ENCODE results near the gene MAGI1. TPM values are rescaled to one million over a fixed set of nuclear protein-coding genes. Genes with fewer than 3 reads are reported as not detected.

The MAGI1 gene
- 3.4 and 3.7 TPM in 2 replicates for total RNA-seq (2014; rRNA removed; shearing (Covaris generic); ENCODE audit: low replicate concordance)

DNA sequence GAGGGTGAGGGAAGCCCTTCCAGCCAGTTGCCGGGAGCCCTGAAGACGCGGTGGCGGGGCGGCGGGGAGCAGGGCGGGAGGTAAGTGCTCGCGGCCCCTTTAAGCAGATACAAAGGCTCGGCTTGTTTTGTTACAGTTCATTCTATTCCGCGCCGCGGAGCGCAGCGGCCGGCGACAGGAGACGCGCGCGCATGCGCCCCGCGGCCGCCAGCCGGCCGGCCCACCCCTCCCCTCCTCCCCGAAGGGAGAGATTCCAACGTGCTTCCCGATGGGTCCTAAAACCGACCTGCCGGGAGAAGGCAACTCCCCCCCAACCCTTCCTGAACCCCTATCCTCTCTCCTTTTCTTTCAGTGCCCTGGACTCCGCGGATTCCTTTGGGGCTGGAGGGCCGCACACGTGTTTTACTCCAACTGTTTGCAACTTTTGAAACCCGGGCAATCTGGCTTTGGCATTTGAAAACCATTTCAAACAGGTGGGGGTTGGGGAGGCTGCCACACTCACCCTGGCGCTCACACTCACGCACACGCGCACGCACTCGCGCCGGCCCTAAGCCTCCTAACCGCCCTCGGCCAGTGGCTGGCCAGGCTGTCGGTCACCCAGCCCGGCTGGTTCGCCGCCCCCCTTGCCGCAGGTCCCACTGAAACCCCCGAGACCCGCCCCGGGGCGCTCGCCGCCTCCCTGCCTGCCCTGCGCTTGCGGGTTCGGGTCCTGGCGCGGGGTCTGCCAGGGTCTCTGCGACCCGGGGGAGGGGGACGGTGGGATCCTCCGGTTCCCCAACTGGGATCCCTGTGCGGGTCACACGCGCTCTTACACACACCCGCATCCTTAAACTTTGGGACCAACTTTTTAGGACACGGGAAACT, at the start of gene MAGI1:
MAGI1 (minus strand) TSS at position 193 of the 864 bp plus-strand sequence. CDS start 610 bp downstream, outside the sequence.
- no peaks in the 10 kb centered on the region for H3K27me3 ChIP-seq
- no peaks in the 10 kb centered on the region for H3K36me3 ChIP-seq
- no peaks in the 10 kb centered on the region for H3K9me3 ChIP-seq
- H3K4me3 ChIP-seq, result peak within 1 kb of the TSS; percentile 62
- peak; percentile 85 for DNase-seq

DNA sequence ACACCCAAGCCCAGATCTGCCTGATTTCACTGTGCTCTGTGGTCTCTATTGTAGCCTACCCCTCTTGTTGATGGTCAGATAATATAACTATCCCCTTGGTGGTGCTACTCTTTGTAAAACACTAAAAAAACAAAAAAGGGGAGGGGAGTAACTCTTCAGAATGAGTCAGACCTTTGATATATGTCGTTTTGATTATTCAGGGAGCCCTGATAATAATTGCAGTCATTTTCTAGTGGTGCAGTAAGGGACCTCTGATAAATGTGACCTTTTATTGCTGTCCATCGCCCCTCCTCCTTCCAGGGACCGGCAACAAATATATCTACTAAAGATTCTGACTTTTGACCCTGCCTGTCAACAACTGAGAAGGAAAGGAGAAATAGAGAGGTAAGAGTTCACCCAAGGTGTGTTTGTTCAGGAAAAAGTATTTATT, 45.1 kb upstream of the MAGI1 start:
- Histone ChIP-seq H3K9me3 (no peaks in the 10 kb centered on the region), H3K27me3 (no peaks in the 10 kb centered on the region), H3K36me3 (no peaks in the 10 kb centered on the region), H3K4me3 (no peak overlapping the region)
- no peak for DNase-seq

GRCh38 chr3:66083096-66083678, 44.5 kb upstream of the MAGI1 start:
- Histone ChIP-seq H3K4me3 (no peak overlapping the region), H3K27me3 (no peaks in the 10 kb centered on the region), H3K9me3 (no peaks in the 10 kb centered on the region), H3K36me3 (no peaks in the 10 kb centered on the region)
- no peak for DNase-seq

DNA sequence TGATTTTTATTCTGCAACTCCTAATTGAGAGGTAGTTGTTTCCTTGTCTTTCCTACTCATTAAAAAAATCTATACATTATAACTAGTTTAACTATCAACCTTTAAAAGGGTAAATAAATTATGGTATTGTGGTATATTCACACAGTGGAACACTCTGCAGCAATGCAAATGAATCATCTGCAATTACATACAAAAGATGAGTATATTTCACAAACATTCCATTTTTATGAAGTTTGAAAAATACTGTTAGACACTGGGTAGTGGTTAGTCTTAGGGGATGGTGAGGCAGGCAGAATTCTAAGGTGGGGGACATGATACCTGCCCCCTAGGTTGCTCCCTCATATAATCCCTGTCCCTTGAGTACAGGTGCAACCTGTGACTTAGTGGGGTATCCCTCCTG, 44.0 kb upstream of the MAGI1 start:
- no peak overlapping the region for H3K4me3 ChIP-seq
- DNase-seq, result no peak

GRCh38 chr3:66080167-66080566, 41.4 kb upstream of the MAGI1 start:
- no peaks in the 10 kb centered on the region for H3K36me3 ChIP-seq
- no peaks in the 10 kb centered on the region for H3K9me3 ChIP-seq
- H3K4me3 ChIP-seq, result no peak overlapping the region
- no peaks in the 10 kb centered on the region for H3K27me3 ChIP-seq
- no peak for DNase-seq

More for the DNA sequence above, 44.0 kb upstream of the MAGI1 start:
- H3K27me3 ChIP-seq, result no peaks in the 10 kb centered on the region
- no peaks in the 10 kb centered on the region for H3K36me3 ChIP-seq
- no peaks in the 10 kb centered on the region for H3K9me3 ChIP-seq

- no peak overlapping the region for H3K4me3 ChIP-seq
- H3K36me3 ChIP-seq, result no peaks in the 10 kb centered on the region
- no peaks in the 10 kb centered on the region for H3K9me3 ChIP-seq
- H3K27me3 ChIP-seq, result no peaks in the 10 kb centered on the region
- DNase-seq, result no peak
Measured at GRCh38 chr3:66077973-66078372, 39.3 kb upstream of the MAGI1 start.

GRCh38 chr3:66076861-66077470, 38.2 kb upstream of the MAGI1 start:
- Histone ChIP-seq H3K4me3 (no peak overlapping the region), H3K27me3 (no peaks in the 10 kb centered on the region), H3K36me3 (no peaks in the 10 kb centered on the region), H3K9me3 (no peaks in the 10 kb centered on the region)
- DNase-seq, result no peak

DNA sequence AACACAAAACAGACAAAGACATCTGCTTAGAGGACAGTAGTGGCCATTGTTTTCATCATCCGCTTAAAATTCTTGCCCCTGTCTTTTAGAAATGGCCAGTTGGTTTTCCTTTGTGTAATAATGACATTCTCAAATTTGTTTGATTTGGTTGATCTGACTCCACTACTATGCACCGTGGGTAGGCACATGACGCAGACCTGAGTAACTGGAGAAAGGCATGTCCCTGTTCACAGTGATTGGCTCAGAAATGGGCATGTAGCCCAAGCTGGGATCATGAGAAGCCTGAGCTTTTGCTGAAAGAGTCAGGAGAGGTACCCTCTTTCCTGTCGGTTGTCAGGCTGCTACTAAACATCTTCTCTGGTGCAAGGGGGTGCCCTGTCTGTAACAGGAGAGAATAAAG, 36.6 kb upstream of the MAGI1 start:
- peak; percentile 62 for DNase-seq
- H3K27me3 ChIP-seq, result no peaks in the 10 kb centered on the region
- no peaks in the 10 kb centered on the region for H3K9me3 ChIP-seq
- H3K4me3 ChIP-seq, result no peak overlapping the region
- H3K36me3 ChIP-seq, result no peaks in the 10 kb centered on the region

DNA sequence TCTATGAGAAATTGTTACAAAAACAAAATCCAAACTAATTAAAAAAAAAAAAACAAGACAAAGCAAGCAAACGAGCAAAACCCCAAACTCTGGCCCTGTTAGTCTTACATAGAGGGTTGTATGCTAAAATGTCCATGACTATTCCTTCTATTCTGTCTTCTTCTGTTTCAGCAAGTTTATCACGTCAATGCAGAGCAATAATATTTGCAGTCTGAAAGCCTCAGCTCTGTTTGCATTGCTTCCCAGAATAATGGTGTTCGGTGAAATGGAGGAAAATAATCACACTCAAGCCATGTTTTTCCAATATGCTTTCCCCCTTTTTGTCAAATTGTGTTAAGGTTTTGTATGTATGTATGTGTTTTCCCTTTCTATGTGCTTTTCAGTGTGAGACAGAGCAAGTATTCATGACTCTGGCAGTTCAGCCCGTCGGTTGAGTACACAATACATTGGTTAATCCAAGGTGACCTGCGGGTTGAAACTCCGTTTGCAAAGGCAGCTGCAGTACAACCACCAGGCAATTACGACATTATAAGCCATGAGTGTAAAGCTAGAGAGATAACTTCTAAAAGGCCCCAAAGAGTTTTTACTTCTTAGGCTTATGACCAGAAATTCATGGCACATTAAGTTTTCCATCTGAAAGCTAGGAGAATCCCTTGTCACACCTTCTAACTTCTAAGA, 34.9 kb upstream of the MAGI1 start:
- Histone ChIP-seq H3K4me3 (no peak overlapping the region), H3K27me3 (no peaks in the 10 kb centered on the region), H3K36me3 (no peaks in the 10 kb centered on the region), H3K9me3 (no peaks in the 10 kb centered on the region)
- DNase-seq, result no peak

GRCh38 chr3:66068255-66068654, 29.5 kb upstream of the MAGI1 start:
- Histone ChIP-seq H3K36me3 (no peaks in the 10 kb centered on the region), H3K4me3 (no peak overlapping the region), H3K27me3 (no peaks in the 10 kb centered on the region), H3K9me3 (no peaks in the 10 kb centered on the region)
- no peak for DNase-seq

GRCh38 chr3:66066963-66067617, 28.4 kb upstream of the MAGI1 start:
- Histone ChIP-seq H3K36me3 (no peaks in the 10 kb centered on the region), H3K4me3 (no peak overlapping the region), H3K9me3 (no peaks in the 10 kb centered on the region), H3K27me3 (no peaks in the 10 kb centered on the region)
- DNase-seq, result no peak

DNA sequence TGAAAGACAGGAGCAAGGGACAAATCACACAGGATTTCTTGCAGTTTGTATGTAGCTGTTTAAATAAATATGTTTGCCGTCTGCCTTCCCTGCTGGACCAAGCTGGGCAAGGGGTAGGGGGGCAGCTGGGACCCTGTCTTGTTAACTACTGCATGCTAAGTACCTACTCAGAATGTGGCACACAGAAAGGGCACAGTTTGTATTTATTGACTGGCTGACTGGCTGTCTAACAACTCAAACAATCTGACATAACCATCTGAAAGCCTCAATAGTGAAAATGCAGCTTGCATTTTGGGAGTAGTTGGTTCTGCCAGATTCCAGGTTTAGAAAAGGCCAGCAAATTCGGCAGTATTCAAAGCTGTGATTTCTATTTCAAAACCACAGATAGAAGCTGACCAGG, 16.6 kb upstream of the MAGI1 start:
- no peak for DNase-seq
- H3K27me3 ChIP-seq, result no peaks in the 10 kb centered on the region
- no peaks in the 10 kb centered on the region for H3K36me3 ChIP-seq
- no peaks in the 10 kb centered on the region for H3K9me3 ChIP-seq
- no peak overlapping the region for H3K4me3 ChIP-seq

- no peaks in the 10 kb centered on the region for H3K36me3 ChIP-seq
- no peak overlapping the region for H3K4me3 ChIP-seq
- no peaks in the 10 kb centered on the region for H3K9me3 ChIP-seq
- no peak for DNase-seq
- H3K27me3 ChIP-seq, result no peaks in the 10 kb centered on the region
Measured at GRCh38 chr3:66053550-66054094, 14.9 kb upstream of the MAGI1 start.

GRCh38 chr3:66052721-66053549, 14.2 kb upstream of the MAGI1 start:
- H3K4me3 ChIP-seq, result no peak overlapping the region
- DNase-seq, result no peak
- no peaks in the 10 kb centered on the region for H3K27me3 ChIP-seq
- no peaks in the 10 kb centered on the region for H3K9me3 ChIP-seq
- no peaks in the 10 kb centered on the region for H3K36me3 ChIP-seq

DNA sequence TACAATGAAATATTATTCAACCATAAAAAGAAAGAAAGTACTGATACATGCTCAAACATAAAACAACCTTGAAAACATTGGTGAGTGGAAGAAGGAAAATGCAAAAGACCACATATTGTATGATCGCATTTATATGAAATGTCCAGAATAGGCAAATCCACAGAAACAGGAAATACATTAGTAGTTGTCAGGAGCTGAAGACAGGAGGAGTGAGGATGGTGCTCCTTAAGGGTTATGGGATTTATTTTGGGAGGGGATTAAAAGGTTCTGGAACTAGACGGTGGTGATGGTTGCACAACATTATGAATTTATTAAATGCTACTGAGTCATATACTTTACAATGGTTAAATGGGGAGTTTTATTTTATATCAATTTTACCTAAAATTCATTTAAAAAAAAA, 12.1 kb upstream of the MAGI1 start:
- Histone ChIP-seq H3K27me3 (no peaks in the 10 kb centered on the region), H3K9me3 (no peaks in the 10 kb centered on the region), H3K4me3 (no peak overlapping the region), H3K36me3 (no peaks in the 10 kb centered on the region)
- no peak for DNase-seq

- H3K4me3 ChIP-seq, result no peak overlapping the region
- H3K9me3 ChIP-seq, result no peaks in the 10 kb centered on the region
- H3K27me3 ChIP-seq, result no peaks in the 10 kb centered on the region
- H3K36me3 ChIP-seq, result no peaks in the 10 kb centered on the region
- no peak for DNase-seq
Measured at GRCh38 chr3:66048051-66048395, 9.3 kb upstream of the MAGI1 start.

All from MG63 (cell line).